ENCODE measurements around the gene GALE.

DNA sequence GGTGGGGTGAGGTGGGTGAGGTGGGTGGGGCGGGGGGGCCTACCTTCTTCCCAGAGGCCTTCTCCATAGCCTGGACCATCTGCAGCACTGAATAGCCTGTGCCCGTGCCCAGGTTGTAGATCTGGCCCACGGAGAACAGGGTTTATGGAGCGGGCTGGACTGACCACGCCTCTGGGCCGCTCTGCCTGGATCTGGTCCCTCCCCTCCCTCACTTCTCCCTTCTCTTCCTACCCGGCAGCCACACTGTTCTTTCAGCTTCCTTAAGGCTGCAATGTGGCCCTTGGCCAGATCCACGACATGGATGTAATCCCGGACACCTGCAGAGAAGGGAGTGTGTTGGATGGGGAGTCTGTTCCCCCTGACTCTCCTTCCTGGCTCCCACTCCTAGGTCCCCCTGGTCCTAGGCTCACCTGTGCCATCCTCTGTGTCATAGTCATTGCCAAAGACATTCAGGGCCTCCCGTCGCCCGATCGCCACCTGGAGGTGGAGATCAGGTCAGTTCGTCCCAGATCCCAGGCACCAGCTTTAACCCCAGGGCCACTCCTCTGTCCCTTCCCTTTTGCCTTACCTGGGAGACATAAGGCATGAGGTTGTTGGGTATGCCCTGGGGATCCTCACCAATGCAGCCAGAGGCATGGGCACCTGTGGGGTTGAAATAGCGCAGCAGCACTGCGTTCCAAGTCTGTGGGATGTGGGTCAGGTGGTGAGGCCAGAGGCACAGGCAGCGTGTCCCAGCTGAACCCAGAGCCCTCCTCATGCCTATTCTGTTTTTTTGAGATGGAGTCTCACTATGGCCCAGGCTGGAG, 3.9 kb downstream of the GALE start:
- TF ChIP-seq, protein P1, sequence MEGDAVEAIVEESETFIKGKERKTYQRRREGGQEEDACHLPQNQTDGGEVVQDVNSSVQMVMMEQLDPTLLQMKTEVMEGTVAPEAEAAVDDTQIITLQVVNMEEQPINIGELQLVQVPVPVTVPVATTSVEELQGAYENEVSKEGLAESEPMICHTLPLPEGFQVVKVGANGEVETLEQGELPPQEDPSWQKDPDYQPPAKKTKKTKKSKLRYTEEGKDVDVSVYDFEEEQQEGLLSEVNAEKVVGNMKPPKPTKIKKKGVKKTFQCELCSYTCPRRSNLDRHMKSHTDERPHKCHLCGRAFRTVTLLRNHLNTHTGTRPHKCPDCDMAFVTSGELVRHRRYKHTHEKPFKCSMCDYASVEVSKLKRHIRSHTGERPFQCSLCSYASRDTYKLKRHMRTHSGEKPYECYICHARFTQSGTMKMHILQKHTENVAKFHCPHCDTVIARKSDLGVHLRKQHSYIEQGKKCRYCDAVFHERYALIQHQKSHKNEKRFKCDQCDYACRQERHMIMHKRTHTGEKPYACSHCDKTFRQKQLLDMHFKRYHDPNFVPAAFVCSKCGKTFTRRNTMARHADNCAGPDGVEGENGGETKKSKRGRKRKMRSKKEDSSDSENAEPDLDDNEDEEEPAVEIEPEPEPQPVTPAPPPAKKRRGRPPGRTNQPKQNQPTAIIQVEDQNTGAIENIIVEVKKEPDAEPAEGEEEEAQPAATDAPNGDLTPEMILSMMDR (conservative IDR thresholded peaks at IDR 0.05; ENCODE audit: low read length): no peak
- TF ChIP-seq EZH2phosphoT487 (IDR thresholded peaks at IDR 0.05; ENCODE audit: borderline replicate concordance): no peak

Measured in Loucy (cell line).